Nephron (organoid): Measurements from ENCODE around the gene CLEC18B.
A peak's percentile ranks its signal among the peaks of the same experiment; 100 is the strongest.

Source experiments
- H3K27ac Mint-ChIP-seq, 3 experiments: 2 replicates each; pipeline ENCODE4 v1.8.0; 2020; ENCODE audit warnings: mixed read lengths in 3 of 3, mild to moderate bottlenecking in 2 of 3, moderate library complexity in 1 of 3
- H3K27me3 Mint-ChIP-seq: 2 replicates; pipeline ENCODE4 v1.8.0; 2021; ENCODE audit warnings: low read depth, mild to moderate bottlenecking, moderate library complexity, mixed read lengths
- H3K36me3 Mint-ChIP-seq: 2 replicates; pipeline ENCODE4 v1.8.0; 2020; ENCODE audit warnings: low read depth, mixed read lengths
- H3K4me1 Mint-ChIP-seq: 2 replicates; pipeline ENCODE4 v1.8.0; 2020; ENCODE audit warnings: mixed read lengths
- H3K4me3 Mint-ChIP-seq, 3 experiments: 2 replicates each; pipeline ENCODE4 v1.8.0; 2020; ENCODE audit warnings: mild to moderate bottlenecking in 3 of 3, mixed read lengths in 3 of 3, moderate library complexity in 2 of 3
- H3K9me3 Mint-ChIP-seq: 2 replicates; pipeline ENCODE4 v1.8.0; 2020; ENCODE audit warnings: mixed read lengths
- TF ChIP-seq, protein P1 (sequence below), 3 experiments: fragments of 200-600 bp; sonication (generic); IDR thresholded peaks; one replicate each; pipeline ENCODE4 v1.5.0; 2021; ENCODE audit warnings: antibody characterized with exemption in 3 of 3; ENCODE audit not compliant: unreplicated experiment in 3 of 3

CLEC18B gene

DNA sequence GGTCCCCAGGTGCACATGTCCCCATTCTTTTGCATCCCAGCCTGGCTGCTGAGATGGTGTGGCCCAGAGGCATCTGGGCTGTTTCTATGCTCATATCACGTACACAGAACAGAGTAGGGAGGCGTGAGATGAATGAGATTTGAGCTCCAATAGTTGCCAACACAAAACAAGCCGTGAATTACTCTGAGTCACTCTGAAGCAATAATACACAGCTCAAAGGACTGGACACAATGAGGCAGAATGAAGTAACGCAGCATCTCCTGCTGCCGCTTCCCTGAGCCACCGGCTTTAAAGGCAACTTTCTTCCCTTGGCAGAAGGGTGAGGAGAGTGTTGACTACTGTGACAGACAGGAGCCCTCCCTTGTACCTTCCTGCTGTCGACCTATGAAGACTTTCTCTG, 33.9 kb upstream of the CLEC18B start:
- Mint-ChIP-seq H3K4me1 (no peaks in the 10 kb centered on the region), H3K36me3 (peaks cover 75% of the 10 kb centered on the region), H3K27me3 (no peaks in the 10 kb centered on the region), H3K4me3 (no peak overlapping the region), H3K9me3 (no peaks in the 10 kb centered on the region), H3K27ac (no peak overlapping the region)
- TF ChIP-seq, protein P1, sequence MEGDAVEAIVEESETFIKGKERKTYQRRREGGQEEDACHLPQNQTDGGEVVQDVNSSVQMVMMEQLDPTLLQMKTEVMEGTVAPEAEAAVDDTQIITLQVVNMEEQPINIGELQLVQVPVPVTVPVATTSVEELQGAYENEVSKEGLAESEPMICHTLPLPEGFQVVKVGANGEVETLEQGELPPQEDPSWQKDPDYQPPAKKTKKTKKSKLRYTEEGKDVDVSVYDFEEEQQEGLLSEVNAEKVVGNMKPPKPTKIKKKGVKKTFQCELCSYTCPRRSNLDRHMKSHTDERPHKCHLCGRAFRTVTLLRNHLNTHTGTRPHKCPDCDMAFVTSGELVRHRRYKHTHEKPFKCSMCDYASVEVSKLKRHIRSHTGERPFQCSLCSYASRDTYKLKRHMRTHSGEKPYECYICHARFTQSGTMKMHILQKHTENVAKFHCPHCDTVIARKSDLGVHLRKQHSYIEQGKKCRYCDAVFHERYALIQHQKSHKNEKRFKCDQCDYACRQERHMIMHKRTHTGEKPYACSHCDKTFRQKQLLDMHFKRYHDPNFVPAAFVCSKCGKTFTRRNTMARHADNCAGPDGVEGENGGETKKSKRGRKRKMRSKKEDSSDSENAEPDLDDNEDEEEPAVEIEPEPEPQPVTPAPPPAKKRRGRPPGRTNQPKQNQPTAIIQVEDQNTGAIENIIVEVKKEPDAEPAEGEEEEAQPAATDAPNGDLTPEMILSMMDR (IDR thresholded peaks at IDR 0.05; ENCODE audit: unreplicated experiment in 3 of 3): no peak

DNA sequence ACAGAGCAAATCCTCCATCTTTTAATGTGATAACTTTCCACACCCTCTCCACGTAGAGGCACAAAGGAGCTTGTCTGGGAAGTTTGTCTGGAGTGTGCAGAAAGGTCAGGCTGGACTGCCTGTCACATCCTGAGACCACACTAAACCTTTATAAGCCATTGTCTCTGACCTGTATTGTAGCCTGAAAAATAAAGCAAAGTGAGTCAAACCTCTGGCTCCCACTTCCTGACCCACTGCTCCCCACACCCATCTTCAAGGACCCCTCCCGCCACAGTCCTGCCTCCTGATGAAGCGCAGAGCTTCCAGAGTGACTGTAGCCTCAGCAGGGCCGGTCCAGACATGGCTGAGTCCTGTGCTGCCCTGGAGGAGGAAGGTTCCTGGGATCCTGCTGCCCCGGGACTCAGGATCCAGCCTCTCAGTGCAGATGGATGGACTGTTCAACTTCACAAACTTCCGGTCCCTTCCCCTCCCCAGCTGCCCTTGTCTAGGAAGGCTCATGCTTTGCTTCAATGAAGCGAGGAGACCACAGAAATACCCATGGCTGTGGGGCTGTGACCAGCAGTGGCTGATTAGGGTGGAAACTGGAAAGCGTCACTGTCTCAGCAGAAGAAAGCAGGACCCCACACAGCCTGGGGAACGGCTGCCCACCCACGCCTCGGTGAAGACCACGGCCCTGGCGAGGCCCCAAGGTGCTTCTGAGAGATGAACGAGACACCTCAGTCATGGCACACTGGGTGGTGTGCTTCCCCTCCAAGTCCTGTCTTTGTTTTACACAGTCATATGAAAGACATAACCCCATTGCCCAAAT, 30.9 kb upstream of the CLEC18B start:
- TF ChIP-seq, protein P1 (IDR thresholded peaks at IDR 0.05; ENCODE audit: unreplicated experiment in 3 of 3): no peak
- H3K4me3 Mint-ChIP-seq: no peak overlapping the region
- no peaks in the 10 kb centered on the region for H3K27me3 Mint-ChIP-seq
- H3K27ac Mint-ChIP-seq: no peak overlapping the region
- H3K9me3 Mint-ChIP-seq: no peaks in the 10 kb centered on the region
- no peaks in the 10 kb centered on the region for H3K4me1 Mint-ChIP-seq
- H3K36me3 Mint-ChIP-seq: peaks cover 77% of the 10 kb centered on the region

DNA sequence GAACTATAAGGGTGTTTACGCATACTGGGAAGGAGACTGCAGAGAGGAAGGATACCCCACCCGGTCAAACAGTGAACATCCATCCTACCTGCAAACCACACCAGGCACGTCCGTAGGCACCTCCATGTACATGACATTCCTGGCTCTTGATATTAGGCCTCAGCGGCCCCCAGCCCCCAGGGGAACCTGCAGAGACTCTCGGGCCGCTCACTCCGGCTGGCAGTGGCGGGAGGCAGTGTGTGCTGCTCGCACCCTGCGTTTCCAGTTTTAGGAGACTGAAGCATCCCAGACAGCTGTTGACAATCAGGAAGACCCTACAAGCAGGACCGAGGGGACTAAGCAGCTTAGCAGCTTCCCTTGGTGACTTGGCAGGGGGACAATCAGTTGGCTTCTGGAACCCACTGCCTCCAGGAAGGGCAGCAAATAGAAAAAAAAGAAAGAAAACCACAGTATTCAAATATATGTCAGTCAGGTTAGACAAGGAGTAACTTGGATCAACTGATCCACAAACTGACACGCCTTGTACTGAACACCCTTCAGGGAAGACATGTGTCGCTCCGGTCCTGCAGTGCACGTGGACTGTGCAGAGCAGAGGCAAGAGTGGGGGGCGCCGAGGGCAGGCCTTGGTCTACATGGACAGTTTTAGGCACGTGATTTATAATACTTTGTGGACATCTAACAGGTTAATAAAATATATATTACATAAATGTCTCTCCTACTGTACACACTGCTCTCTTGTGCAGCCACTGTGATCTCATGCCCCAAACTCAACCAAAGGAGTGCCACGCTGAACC, 29.9 kb upstream of the CLEC18B start:
- Mint-ChIP-seq H3K27ac (no peak overlapping the region), H3K27me3 (no peaks in the 10 kb centered on the region), H3K36me3 (peaks cover 76% of the 10 kb centered on the region), H3K4me1 (no peaks in the 10 kb centered on the region), H3K9me3 (no peaks in the 10 kb centered on the region), H3K4me3 (no peak overlapping the region)
- TF ChIP-seq, protein P1 (IDR thresholded peaks at IDR 0.05; ENCODE audit: unreplicated experiment in 3 of 3): no peak

DNA sequence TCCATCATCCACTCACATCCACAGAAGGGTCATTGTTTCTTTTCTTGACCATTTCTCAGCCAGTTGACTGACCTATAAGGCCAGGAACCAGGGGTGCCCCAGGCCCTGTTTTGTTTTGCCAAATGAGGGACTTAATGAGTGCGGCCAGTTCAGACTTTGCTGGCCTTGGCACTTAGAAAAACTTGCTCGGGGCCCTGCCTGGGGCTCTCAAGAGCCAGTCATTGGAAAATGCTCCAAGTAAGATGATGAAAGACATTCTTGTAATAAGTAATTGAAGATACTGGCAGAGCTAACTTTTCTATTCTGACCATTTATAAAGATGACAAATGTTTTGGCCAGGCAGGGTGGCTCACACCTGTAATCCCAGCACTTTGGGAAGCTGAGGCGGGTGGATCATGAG, 29.0 kb upstream of the CLEC18B start:
- H3K4me1 Mint-ChIP-seq: no peaks in the 10 kb centered on the region
- no peaks in the 10 kb centered on the region for H3K27me3 Mint-ChIP-seq
- peaks cover 67% of the 10 kb centered on the region for H3K36me3 Mint-ChIP-seq
- no peak overlapping the region for H3K27ac Mint-ChIP-seq
- TF ChIP-seq, protein P1 (IDR thresholded peaks at IDR 0.05; ENCODE audit: unreplicated experiment in 3 of 3): no peak
- no peaks in the 10 kb centered on the region for H3K9me3 Mint-ChIP-seq
- no peak overlapping the region for H3K4me3 Mint-ChIP-seq

DNA sequence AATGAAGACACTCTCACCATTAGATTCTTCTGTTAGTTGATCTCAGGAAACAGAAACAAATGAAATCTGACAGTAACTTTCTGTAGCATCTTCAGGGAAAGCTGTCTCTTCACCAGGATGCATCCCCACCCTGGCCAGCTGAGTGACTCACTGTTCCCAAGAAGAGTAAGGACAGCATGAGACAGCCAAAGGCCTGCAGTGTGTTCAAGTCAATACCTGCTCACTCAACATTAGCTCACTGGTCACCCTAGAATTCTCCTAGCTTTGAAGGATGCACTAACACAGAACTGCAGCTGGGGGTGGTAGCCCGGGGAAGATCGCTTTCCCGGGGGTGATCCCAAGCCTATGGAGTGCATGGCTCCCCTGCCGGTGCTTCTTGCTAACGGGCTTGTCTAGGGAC, 28.2 kb upstream of the CLEC18B start:
- no peaks in the 10 kb centered on the region for H3K4me1 Mint-ChIP-seq
- TF ChIP-seq, protein P1 (IDR thresholded peaks at IDR 0.05; ENCODE audit: unreplicated experiment in 3 of 3): no peak
- H3K27ac Mint-ChIP-seq: peak overlapping the region in 2 of 3 experiments; percentile 18 to 45
- H3K9me3 Mint-ChIP-seq: no peaks in the 10 kb centered on the region
- H3K27me3 Mint-ChIP-seq: no peaks in the 10 kb centered on the region
- H3K36me3 Mint-ChIP-seq: peaks cover 61% of the 10 kb centered on the region
- no peak overlapping the region for H3K4me3 Mint-ChIP-seq
